GM19193 (cell line): Measurements from ENCODE around the gene SLC45A2.
A peak's percentile ranks its signal among the peaks of the same experiment; 100 is the strongest.

ENCODE experiments used
- POLR2A ChIP-seq: IDR thresholded peaks from 4 replicates; pipeline ENCODE4 v1.6.1; 2011; ENCODE audit not compliant: insufficient read depth, insufficient read length; ENCODE audit errors: extremely low read depth

The SLC45A2 gene

DNA sequence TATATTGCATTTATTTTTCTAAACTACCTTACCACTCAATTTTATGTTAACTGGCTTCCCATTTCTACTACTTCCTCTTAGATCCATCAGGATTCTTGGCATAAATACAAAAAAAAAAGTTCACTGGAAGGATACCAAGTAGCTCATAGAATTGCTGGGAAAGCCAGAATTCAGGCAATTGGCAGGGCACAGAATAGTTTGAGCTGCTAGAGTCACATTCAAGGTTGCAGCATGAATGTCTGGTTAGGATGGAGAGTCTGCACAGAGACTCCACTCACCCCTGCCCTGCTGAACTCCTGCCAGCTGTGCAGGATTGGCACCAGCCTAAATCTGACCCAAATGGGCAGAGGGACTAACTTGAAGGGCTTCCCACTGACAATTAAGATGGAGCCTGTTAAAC lies 28.3 kb upstream of the SLC45A2 start:
- no peak for TF ChIP-seq POLR2A

DNA sequence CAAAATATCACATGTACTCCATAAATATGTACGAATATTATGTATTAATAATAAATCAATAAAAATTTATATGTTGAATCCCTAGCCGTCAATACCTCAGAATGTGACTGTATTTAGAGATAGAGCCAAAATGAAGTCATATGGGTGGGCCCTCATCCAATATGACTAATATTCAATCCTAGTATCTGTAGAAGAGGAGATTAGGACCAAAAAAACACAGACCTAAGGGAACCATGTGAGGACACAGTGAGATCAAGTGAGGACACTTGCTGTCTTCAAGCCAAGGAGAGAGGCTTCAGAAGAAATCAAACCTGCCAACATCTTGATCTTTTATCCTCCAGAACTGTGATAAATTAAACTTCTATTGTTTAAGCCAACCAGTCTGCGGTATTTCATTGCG lies 27.0 kb upstream of the SLC45A2 start:
- TF ChIP-seq POLR2A = no peak

DNA sequence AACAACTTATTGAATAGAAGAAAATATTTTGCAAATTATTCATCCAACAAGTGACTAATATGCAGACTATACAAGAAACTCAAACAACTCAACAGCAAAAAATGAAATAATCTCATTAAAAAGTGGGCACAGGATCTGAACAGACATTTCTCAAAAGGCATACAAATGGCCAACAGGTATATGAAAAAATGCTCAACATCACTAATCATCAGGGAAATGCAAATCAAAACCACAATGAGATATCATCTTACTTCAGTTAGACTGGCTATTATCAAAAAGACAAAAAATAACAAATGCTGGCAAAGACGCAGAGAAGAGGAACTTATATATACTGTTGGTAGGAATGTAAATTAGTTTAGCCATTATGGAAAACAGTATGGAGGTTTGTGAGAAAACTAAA lies 25.1 kb upstream of the SLC45A2 start:
- TF ChIP-seq POLR2A = no peak

- TF ChIP-seq POLR2A = no peak
These were observed 24.3 kb upstream of the SLC45A2 start for GRCh38 chr5:34008802-34009201.

- peak; percentile 98 for TF ChIP-seq POLR2A
These were observed 23.4 kb upstream of the SLC45A2 start, which contains the start of gene AMACR for GRCh38 chr5:34007621-34008600. Gene AMACR (minus strand): TSS chr5:34008050. CDS start chr5:34008019, 31 bp downstream.

GRCh38 chr5:34007201-34007620 lies 22.7 kb upstream of the SLC45A2 start:
- TF ChIP-seq POLR2A = no peak

DNA sequence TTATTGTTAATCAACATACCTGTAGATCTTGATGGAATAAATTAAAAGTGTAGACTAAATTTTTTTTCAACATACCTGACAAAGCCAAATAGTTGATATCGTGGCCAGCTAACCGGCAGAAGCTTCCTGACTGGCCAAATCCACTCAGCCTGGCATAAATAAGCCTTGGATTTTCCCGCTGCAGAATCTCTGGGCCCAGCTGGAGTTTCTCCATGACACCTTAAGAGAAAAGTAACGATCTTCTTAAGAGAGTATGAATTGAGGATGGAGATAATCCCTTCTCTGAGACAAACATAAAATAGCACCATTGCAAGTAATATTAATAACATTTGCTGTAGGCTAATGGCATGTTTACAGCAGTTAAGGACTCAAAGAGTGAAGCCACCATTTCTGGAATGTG lies 21.2 kb upstream of the SLC45A2 start:
- no peak for TF ChIP-seq POLR2A

GRCh38 chr5:34005211-34005610 lies 20.7 kb upstream of the SLC45A2 start:
- no peak for TF ChIP-seq POLR2A

GRCh38 chr5:34003941-34004340 lies 19.4 kb upstream of the SLC45A2 start:
- TF ChIP-seq POLR2A = no peak

GRCh38 chr5:34002629-34003328 lies 18.3 kb upstream of the SLC45A2 start:
- no peak for TF ChIP-seq POLR2A

DNA sequence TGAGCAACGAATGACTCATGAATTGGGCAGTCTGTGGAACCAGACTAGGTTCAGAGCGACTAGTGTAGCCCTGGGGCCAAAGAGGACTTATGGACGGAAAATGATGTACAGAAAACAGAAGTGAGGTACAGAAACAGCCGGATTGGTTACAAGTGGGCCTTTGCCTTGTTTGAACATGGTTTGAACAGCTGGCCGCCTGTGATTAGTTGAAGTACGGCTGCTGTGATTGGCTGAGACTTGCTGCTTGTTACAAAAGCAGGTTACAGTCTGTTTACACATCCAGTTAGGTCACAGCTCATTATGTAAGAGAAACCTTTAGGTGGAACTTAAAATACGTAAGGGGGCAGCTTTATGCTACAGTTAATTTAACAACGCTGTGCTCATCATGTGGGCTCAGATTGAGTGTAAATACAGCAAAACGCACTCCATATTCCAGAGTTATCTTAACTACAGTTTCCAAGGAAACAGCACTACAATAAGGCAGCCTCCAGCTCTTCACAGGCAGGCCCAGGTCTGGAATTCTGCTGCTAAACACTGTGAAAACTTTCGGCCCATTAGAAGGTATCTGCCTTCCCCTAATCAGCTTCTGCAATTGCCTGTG lies 16.8 kb upstream of the SLC45A2 start:
- no peak for TF ChIP-seq POLR2A

DNA sequence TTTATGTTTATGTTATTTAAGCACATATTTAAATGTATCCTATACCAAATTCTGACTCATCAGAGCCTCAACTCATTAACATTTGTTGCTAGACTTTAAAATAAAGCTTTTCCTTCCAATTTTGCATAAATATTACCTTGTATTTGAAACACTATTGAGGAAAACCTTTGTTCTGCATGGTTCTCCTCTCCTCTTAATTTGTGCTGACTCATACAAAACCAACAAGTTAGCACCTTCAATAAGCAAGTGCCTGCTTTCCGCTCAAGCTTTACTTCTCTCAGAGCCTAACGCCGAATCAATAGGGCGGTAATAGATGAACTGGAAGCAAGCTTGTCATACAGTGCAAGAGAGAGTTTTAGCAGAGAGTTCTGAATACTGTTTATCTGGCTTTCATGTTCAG lies 15.5 kb upstream of the SLC45A2 start:
- TF ChIP-seq POLR2A = no peak

DNA sequence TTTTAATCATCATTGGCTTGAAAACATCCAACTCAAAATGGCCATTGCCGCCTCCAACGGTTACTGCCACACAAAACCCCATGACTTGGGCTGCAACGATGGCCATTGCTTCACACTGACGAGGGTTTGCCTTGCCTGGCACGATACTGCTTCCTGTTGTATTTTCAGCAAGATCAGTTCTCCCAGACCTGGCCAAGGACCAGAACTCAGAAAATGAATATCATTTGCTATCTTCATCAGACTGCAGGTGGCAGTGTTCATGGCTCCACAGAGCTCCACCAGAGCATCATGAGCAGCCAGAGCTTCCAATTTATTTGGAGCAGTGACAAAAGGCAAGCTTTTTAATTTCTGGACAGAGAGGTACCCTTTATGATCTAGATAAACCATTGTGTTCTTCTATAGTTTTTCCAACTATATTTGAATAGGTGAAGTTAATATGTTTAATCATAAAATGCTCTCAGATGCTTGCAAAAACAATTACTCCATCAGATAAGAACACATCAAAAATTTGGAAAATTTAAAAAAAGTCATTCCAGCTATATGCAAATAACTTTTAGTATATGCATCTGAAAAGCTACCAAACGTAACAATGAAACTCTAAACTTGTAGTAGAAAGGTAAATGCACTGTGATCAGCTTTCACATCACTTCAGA lies 13.0 kb upstream of the SLC45A2 start:
- TF ChIP-seq POLR2A = no peak

GRCh38 chr5:33995865-33996264 lies 11.4 kb upstream of the SLC45A2 start:
- TF ChIP-seq POLR2A = no peak

- no peak for TF ChIP-seq POLR2A
These were observed 10.4 kb upstream of the SLC45A2 start for GRCh38 chr5:33994845-33995244.
